Mesendoderm (in vitro differentiated cells): ENCODE measurements around the gene NEK6.

Experiments used
- DNase-seq: peaks from one replicate; pipeline ENCODE4 v3.0.0; 2013
- H2AK5ac ChIP-seq: 2 replicates; pipeline ENCODE4 v1.6.1; 2013; ENCODE audit warnings: low read length, inconsistent platforms
- H2BK120ac ChIP-seq: 2 replicates; pipeline ENCODE4 v1.6.1; 2013; ENCODE audit warnings: low read depth, mild to moderate bottlenecking, low read length, moderate library complexity, mixed read lengths
- H2BK15ac ChIP-seq: replicated peaks from 2 replicates; pipeline ENCODE4 v1.6.1; 2013; ENCODE audit warnings: low read depth, mild to moderate bottlenecking, moderate library complexity
- H2BK5ac ChIP-seq: 2 replicates; pipeline ENCODE4 v1.6.1; 2013; ENCODE audit warnings: low read length, inconsistent platforms
- H3K18ac ChIP-seq: 2 replicates; pipeline ENCODE4 v1.6.1; 2013; ENCODE audit warnings: mild to moderate bottlenecking, low read length, mixed read lengths
- H3K23ac ChIP-seq: one replicate; pipeline ENCODE4 v1.6.1; 2013; ENCODE audit warnings: low read length
- H3K27ac ChIP-seq: 2 replicates; pipeline ENCODE4 v1.5.1; 2013; ENCODE audit warnings: low read depth, mild to moderate bottlenecking, inconsistent platforms, low read length, moderate library complexity
- H3K27me3 ChIP-seq: 2 replicates; pipeline ENCODE4 v1.6.1; 2013; ENCODE audit warnings: low read length, control low read depth, mild to moderate bottlenecking, inconsistent platforms; ENCODE audit not compliant: insufficient read depth, poor library complexity
- H3K36me3 ChIP-seq: 2 replicates; pipeline ENCODE4 v1.6.1; 2013; ENCODE audit warnings: low read length, inconsistent platforms; ENCODE audit not compliant: control insufficient read depth, insufficient read depth
- H3K4ac ChIP-seq: one replicate; pipeline ENCODE4 v1.6.1; 2013; ENCODE audit warnings: low read depth, mild to moderate bottlenecking, low read length, moderate library complexity
- H3K4me1 ChIP-seq: 2 replicates; pipeline ENCODE4 v1.6.1; 2013; ENCODE audit warnings: low read depth, low read length, inconsistent platforms; ENCODE audit not compliant: control insufficient read depth
- H3K4me2 ChIP-seq: 2 replicates; pipeline ENCODE4 v1.6.1; 2013; ENCODE audit warnings: low read length
- H3K4me3 ChIP-seq: 2 replicates; pipeline ENCODE4 v1.5.1; 2013; ENCODE audit warnings: mild to moderate bottlenecking, low read length
- H3K56ac ChIP-seq: one replicate; pipeline ENCODE4 v1.6.1; 2013; ENCODE audit warnings: low read length
- H3K79me1 ChIP-seq: 2 replicates; pipeline ENCODE4 v1.6.1; 2013; ENCODE audit warnings: low read length, inconsistent platforms
- H3K79me2 ChIP-seq: 2 replicates; pipeline ENCODE4 v1.6.1; 2013; ENCODE audit warnings: mild to moderate bottlenecking, low read length; ENCODE audit not compliant: control insufficient read depth, insufficient read depth
- H3K9ac ChIP-seq: 2 replicates; pipeline ENCODE4 v1.6.1; 2013; ENCODE audit warnings: low read length, inconsistent platforms
- H4K5ac ChIP-seq: one replicate; pipeline ENCODE4 v1.6.1; 2013; ENCODE audit warnings: low read length
- H4K8ac ChIP-seq: one replicate; pipeline ENCODE4 v1.6.1; 2013; ENCODE audit warnings: low read depth, mild to moderate bottlenecking, control low read depth, low read length, moderate library complexity
- WGBS: extraction: QIAGEN DNeasy Blood & Tissue Kit; methylation state at CpG from one replicate; pipeline ENCODE4 v1.1.7; 2013; ENCODE audit warnings: low lambda C conversion rate, missing lambda C conversion rate; ENCODE audit not compliant: insufficient coverage; ENCODE audit errors: extremely low coverage; 5-methylcytosine and 5-hydroxymethylcytosine counted together

NEK6 gene

GRCh38 chr9:124306098-124306735, 48.5 kb downstream of the NEK6 start:
- no peak overlapping the region for H4K5ac ChIP-seq
- no peak overlapping the region for H4K8ac ChIP-seq
- no peaks in the 10 kb centered on the region for H3K4me1 ChIP-seq
- no peak overlapping the region for H3K18ac ChIP-seq
- no peak overlapping the region for H2BK120ac ChIP-seq
- no CpG with 5 or more reads among the region's 13 CpGs for WGBS
- no peak overlapping the region for H3K4me3 ChIP-seq
- DNase-seq: peak; percentile 62
- no peak overlapping the region for H2BK5ac ChIP-seq
- H3K9ac ChIP-seq: no peak overlapping the region
- H3K4ac ChIP-seq: no peak overlapping the region
- no peak overlapping the region for H3K23ac ChIP-seq
- H3K36me3 ChIP-seq: no peaks in the 10 kb centered on the region
- H3K27ac ChIP-seq: no peak overlapping the region
- no peaks in the 10 kb centered on the region for H3K27me3 ChIP-seq
- H3K79me1 ChIP-seq: no peaks in the 10 kb centered on the region
- H3K56ac ChIP-seq: no peak overlapping the region
- H3K79me2 ChIP-seq: no peaks in the 10 kb centered on the region
- no peak overlapping the region for H2BK15ac ChIP-seq
- H3K4me2 ChIP-seq: no peak overlapping the region
- no peak overlapping the region for H2AK5ac ChIP-seq

GRCh38 chr9:124307379-124308030, 49.8 kb downstream of the NEK6 start:
- H3K27me3 ChIP-seq: no peaks in the 10 kb centered on the region
- H3K4me3 ChIP-seq: no peak overlapping the region
- H3K4ac ChIP-seq: no peak overlapping the region
- H3K18ac ChIP-seq: no peak overlapping the region
- no peak overlapping the region for H2BK15ac ChIP-seq
- no peak overlapping the region for H3K9ac ChIP-seq
- no peak overlapping the region for H2BK120ac ChIP-seq
- H3K27ac ChIP-seq: no peak overlapping the region
- H3K79me1 ChIP-seq: no peaks in the 10 kb centered on the region
- H2AK5ac ChIP-seq: no peak overlapping the region
- H3K36me3 ChIP-seq: no peaks in the 10 kb centered on the region
- WGBS: no CpG with 5 or more reads among the region's 24 CpGs
- no peak overlapping the region for H3K56ac ChIP-seq
- H3K4me1 ChIP-seq: no peaks in the 10 kb centered on the region
- no peak overlapping the region for H3K23ac ChIP-seq
- DNase-seq: no peak
- H3K79me2 ChIP-seq: no peaks in the 10 kb centered on the region
- no peak overlapping the region for H4K8ac ChIP-seq
- no peak overlapping the region for H3K4me2 ChIP-seq
- H2BK5ac ChIP-seq: no peak overlapping the region
- H4K5ac ChIP-seq: no peak overlapping the region

- H2AK5ac ChIP-seq: no peak overlapping the region
- no peak overlapping the region for H4K8ac ChIP-seq
- no peak overlapping the region for H2BK15ac ChIP-seq
- H2BK5ac ChIP-seq: no peak overlapping the region
- no CpG with 5 or more reads among the region's 21 CpGs for WGBS
- H3K79me1 ChIP-seq: no peaks in the 10 kb centered on the region
- H3K9ac ChIP-seq: no peak overlapping the region
- no peaks in the 10 kb centered on the region for H3K27me3 ChIP-seq
- no peak overlapping the region for H3K18ac ChIP-seq
- no peaks in the 10 kb centered on the region for H3K4me1 ChIP-seq
- no peaks in the 10 kb centered on the region for H3K36me3 ChIP-seq
- H3K23ac ChIP-seq: no peak overlapping the region
- no peak overlapping the region for H3K4me2 ChIP-seq
- no peak overlapping the region for H3K4ac ChIP-seq
- H3K4me3 ChIP-seq: no peak overlapping the region
- H4K5ac ChIP-seq: no peak overlapping the region
- no peak overlapping the region for H2BK120ac ChIP-seq
- no peaks in the 10 kb centered on the region for H3K79me2 ChIP-seq
- peak; percentile 47 for DNase-seq
- H3K56ac ChIP-seq: peak overlapping the region; percentile 10
- H3K27ac ChIP-seq: no peak overlapping the region
These were observed 51.1 kb downstream of the NEK6 start for GRCh38 chr9:124308606-124309491.

- no peaks in the 10 kb centered on the region for H3K79me2 ChIP-seq
- H3K27me3 ChIP-seq: no peaks in the 10 kb centered on the region
- H3K56ac ChIP-seq: no peak overlapping the region
- no peak overlapping the region for H4K8ac ChIP-seq
- no peak overlapping the region for H3K9ac ChIP-seq
- H3K4ac ChIP-seq: no peak overlapping the region
- H3K36me3 ChIP-seq: no peaks in the 10 kb centered on the region
- no peak overlapping the region for H3K4me3 ChIP-seq
- no peak overlapping the region for H2BK5ac ChIP-seq
- no peak overlapping the region for H2BK15ac ChIP-seq
- H2AK5ac ChIP-seq: no peak overlapping the region
- H3K4me1 ChIP-seq: no peaks in the 10 kb centered on the region
- H3K79me1 ChIP-seq: no peaks in the 10 kb centered on the region
- no peak overlapping the region for H2BK120ac ChIP-seq
- peak overlapping the region; percentile 20 for H3K27ac ChIP-seq
- H3K18ac ChIP-seq: no peak overlapping the region
- H3K23ac ChIP-seq: no peak overlapping the region
- no peak overlapping the region for H3K4me2 ChIP-seq
- no peak overlapping the region for H4K5ac ChIP-seq
- peak; percentile 96 for DNase-seq
- no CpG with 5 or more reads among the region's 15 CpGs for WGBS
These were observed 51.9 kb downstream of the NEK6 start for GRCh38 chr9:124309667-124310084.

- no CpG with 5 or more reads among the region's 5 CpGs for WGBS
- Histone ChIP-seq H2BK120ac (no peak overlapping the region), H4K5ac (no peak overlapping the region), H3K56ac (no peak overlapping the region), H3K4me2 (no peak overlapping the region), H3K79me1 (no peaks in the 10 kb centered on the region), H3K4ac (no peak overlapping the region), H3K4me3 (no peak overlapping the region), H2BK15ac (no peak overlapping the region), H2AK5ac (no peak overlapping the region), H3K27ac (no peak overlapping the region), H3K27me3 (no peaks in the 10 kb centered on the region), H3K23ac (no peak overlapping the region), H3K4me1 (no peaks in the 10 kb centered on the region), H4K8ac (no peak overlapping the region), H2BK5ac (no peak overlapping the region), H3K36me3 (no peaks in the 10 kb centered on the region), H3K79me2 (no peaks in the 10 kb centered on the region), H3K18ac (no peak overlapping the region), H3K9ac (no peak overlapping the region)
- no peak for DNase-seq
These were observed 53.5 kb downstream of the NEK6 start for GRCh38 chr9:124311283-124311682.
